HG02981 (cell line): ENCODE measurements around the gene PPP6R2.
"Not testable (repeated sequence)": the region's sequence is repeated elsewhere in the genome, so short reads cannot be mapped to it uniquely, and the experiment has no call there.

ENCODE experiments used
- ATAC-seq: cut with Tn5 transposase; IDR thresholded peaks from one replicate; pipeline ENCODE4 v1.9.1; 2021; ENCODE audit warnings: mild to moderate bottlenecking, moderate library complexity; ENCODE audit not compliant: unreplicated experiment

Gene PPP6R2

DNA sequence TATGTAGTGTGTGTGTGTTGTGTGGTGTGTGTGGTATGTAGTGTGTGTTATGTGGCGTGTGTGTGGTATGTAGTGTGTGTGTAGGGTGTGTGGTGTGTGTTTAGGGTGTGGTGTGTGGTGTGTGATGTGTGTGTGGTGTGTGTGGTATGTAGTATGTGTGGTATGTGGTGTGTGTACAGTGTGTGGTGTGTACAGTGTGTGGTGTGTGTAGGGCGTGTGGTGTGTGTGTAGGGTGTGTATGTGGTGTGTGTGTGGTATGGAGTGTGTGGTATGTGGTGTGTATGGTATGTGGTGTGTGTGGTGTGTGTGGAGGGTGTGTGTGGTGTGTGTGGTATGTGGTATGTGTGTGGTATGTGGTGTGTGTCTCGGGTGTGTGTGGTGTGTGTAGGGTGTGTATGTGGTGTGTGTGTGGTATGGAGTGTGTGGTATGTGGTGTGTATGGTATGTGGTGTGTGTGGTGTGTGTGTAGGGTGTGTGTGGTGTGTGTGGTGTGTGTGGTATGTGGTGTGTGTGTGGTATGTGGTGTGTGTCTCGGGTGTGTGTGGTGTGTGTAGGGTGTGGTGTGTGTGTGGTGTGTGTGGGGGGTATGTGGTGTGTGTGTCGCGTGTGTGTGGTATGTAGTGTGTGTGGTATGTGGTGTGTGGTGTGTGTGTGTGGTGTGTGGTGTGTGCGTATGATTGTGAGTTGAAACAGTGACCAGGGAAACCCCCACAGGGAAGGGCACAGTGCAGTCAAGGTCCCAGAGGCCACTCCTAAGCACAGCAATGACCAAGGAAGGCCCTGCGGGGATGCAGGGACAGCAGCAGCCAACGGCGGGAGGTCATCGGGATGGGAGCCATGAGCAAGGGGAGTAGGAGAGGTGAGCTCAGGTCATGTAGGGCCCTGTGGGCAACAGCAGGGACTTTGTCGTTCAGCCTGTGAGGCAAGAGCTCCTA is 2.9 kb upstream of the PPP6R2 start:
- no peak for ATAC-seq

DNA sequence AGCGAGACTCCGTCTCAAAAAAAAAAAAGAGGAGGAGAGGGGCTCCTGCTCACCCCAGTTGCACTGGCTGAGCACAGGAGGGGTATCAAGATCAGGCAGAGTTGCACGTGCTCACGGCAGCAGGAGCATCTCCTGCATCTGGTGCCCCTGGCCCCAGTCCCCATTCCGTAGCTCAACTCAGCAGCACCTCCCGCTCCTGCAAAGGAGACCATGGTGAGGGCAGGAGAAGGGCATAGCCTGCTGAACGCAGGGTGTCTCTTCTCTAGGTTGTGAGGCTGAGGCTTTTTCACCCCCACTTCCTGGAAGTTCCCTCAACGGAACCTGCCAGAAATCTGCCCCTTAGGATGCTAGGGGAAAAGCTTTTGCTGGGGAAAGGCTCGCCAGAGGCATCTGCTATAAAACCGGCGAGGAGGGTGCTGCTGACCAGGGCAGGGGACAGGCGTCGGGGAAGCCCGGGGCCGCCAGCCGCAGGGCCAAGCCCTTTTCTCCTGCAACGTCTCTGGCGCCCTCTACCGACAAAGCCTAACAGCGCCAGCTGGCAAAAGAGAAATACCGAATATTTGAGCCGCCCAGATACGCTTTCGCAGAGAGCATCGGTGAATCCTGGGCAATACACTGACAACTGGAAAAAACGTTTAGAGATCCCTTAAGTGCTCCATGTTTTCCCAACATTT is 1.0 kb upstream of the PPP6R2 start:
- no peak for ATAC-seq

DNA sequence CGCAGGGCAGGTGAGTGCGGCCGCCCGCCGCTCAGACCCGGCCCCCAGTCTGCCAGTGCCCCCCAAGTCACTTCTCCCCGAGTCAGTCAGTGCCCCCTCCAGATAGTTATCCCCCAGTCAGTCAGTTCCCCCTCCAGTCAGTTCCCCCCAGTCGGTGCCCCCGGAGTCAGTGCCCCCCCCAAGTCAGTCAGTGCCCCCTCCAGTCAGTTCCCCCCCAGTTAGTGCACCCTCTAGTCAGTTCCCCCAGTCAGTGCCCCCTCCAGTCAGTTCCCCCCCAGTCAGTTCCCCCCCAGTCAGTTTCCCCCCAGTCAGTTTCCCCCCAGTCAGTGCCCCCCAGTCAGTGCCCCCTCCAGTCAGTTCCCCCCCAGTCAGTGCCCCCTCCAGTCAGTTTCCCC is 411 bp downstream of the PPP6R2 start:
- no peak for ATAC-seq

GRCh38 chr22:50346470-50346869 is 3.3 kb downstream of the PPP6R2 start:
- no peak for ATAC-seq

DNA sequence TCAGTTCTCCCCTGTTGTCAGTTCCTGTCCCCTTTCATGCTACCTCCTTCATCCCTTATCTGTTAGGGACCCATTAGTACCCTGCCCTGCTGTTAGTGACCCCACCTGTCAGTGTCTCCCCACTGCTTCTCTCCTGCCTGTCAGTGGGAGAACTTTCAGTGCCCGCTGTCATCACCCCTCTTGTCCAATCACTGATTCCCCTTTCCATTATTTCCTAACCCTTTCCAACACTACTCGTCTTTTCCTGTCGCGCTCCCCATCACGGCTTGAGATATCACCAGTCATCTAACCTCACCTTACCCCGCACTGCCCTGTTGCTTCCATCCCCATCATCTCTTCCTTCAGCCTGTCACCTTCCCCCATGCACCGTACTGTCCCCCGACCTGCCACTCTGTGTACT is 4.0 kb downstream of the PPP6R2 start:
- no peak for ATAC-seq

DNA sequence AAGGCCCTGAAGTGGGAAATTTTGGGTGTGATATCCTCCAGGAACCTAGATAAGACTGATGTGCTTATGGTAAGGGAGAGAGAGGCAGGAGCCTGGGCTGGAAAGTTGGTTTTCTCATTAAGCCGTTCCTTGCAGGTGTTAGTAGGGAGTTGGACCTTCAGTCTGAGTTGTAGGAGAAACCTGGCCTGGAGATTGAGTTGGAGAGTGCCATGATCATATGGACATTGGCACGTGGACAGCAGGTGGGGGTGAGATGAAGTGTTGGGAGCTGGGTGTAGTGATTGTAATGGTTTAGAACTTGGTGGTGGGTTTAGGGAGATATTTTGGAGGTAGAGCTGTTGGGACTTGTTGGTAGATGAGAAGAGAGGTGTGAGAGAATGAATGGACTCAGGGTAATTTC is 4.9 kb downstream of the PPP6R2 start:
- no peak for ATAC-seq

DNA sequence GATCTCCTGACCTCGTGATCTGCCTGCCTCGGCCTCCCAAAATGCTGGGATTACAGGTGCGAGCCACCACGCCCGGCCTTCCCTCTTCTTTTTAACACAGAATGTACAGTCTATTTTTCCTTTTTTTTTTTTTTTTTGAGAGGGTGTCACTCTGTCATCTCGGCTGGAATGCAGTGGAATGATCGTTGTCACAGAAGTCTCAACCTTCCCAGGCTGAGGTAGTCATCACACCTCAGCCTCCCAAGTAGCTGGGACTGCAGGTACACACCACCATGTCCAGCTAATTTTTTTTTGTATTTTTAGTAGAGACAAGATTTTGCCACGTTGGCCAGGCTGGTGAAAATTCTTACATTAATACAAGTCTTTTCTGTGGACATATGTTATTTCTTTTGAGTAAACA is 13.1 kb downstream of the PPP6R2 start:
- ATAC-seq: no peak

- no peak for ATAC-seq
These were observed 14.1 kb downstream of the PPP6R2 start for GRCh38 chr22:50357222-50357621.

DNA sequence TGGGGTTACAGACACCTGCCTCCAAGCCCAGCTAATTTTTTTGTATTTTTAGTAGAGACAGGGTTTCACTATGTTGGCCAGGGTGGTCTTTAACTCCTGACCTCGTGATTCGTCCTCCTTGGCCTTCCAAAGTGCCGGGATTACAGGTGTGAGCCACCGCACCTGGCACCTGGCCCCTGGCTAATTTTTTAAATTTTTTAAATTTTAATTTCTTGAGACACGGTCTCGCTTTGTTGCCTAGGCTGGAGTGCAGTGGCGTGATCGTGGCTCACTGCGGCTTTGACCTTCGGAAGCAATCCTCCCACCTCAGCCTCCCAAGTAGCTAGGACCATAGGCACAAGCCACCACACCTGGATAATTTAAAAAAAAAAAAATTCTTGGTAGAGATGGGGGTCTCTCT is 14.6 kb downstream of the PPP6R2 start:
- no peak for ATAC-seq

- ATAC-seq: no peak
These were observed 17.5 kb downstream of the PPP6R2 start for GRCh38 chr22:50360578-50360977.

DNA sequence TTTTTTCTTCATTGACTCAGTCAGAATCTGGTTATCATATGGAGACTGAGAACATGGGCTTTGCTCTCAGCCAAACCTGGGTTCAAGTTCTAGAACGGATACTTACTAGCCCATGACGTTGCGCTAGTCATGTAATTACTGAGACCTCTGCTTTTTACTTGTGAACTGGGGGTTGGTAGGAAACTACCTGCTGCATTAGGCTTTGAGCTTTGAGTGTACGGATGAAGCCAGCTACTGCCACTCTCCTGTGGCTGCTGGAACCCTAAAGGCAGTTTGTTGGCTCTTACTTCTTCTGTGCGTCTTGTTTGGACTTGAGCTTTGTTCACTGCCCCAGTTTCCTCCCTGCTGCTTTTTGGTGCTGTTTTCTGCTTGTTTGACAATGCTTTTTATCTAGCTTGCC is 18.1 kb downstream of the PPP6R2 start:
- ATAC-seq: no peak

- no peak for ATAC-seq
These were observed 18.6 kb downstream of the PPP6R2 start for GRCh38 chr22:50361688-50362087.

GRCh38 chr22:50363166-50363802 is 20.2 kb downstream of the PPP6R2 start:
- no peak for ATAC-seq

DNA sequence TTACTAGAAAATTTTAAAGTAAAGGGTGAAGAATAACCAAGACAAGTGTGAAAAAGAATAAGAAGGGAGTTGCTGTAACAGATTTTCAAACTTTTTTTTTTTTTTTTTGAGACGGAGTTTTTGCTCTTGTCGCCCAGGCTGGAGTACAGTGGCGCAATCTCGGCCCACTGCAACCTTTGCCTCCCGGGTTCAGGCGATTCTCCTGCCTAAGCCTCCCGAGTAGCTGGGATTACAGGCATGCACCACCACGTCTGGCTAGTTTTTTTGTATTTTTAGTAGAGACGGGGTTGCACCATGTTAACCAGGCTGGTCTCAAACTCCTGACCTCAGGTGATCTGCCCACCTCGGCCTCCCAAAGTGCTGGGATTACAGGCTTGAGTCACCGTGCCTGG is 20.7 kb downstream of the PPP6R2 start:
- not testable (repeated sequence) for ATAC-seq

- ATAC-seq: no peak
These were observed 24.8 kb downstream of the PPP6R2 start for GRCh38 chr22:50367778-50368500.

DNA sequence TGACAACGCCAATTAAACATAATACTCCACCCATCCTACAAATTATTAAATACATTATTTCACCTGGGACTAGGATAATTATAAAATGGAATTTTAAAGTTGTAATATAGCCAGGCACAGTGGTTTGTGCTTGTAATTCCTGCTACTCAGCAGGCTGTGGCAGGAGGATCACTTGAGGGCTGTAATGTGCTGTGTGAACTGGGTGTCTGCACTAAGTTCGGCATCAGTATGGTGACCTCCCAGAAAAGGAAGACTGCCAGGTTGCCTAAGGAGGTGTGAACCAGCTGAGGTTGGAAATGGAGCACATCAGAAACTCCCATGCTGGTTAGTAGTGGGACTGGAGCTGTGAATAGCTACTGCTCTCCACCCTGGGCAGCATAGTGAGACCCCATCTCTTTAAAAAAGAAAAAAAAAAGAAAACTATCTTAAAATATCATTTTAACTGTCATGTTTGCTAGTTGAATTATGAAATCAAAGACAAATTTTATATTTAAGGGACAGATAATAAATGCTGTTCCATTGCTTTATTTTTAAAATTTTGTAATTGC is 28.0 kb downstream of the PPP6R2 start:
- no peak for ATAC-seq

DNA sequence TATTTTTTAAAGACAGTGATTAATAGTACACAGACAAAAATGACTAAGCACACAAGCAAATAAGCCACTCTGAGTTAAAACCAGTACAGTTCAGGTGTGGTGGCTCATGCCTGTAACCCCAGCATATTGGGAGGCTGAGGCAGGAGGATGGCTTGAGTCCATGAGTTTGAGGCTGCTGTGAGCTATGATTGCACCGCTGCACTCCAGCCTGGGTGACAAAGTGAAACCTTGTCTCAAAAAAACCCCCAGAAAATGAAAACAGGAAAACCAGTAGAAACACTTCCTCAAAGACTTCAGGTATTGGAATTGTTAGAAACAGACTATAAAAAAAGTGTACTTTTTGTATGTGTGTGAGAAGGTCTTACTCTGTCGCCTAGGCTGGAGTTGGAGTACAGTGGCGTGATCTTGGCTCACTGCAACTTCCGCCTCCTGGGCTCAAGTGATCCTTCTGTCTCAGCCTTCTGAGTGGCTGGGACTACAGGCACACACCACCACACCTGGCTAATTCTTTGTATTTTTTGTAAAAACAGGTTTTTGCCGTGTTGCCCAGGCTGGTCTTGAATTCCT is 33.0 kb downstream of the PPP6R2 start:
- ATAC-seq: no peak

- not testable (repeated sequence) for ATAC-seq
These were observed 38.0 kb downstream of the PPP6R2 start for GRCh38 chr22:50381021-50381555.

- ATAC-seq: no peak
These were observed 53.7 kb downstream of the PPP6R2 start for GRCh38 chr22:50396751-50397370.
